HepG2 (cell line): ENCODE results near the gene KBTBD13. TPM values are rescaled to one million over a fixed set of nuclear protein-coding genes. Genes with fewer than 3 reads are reported as not detected.
"Not testable (repeated sequence)": the region's sequence is repeated elsewhere in the genome, so short reads cannot be mapped to it uniquely, and the experiment has no call there.

ENCODE experiments used
- ATAC-seq: fragments of 200-7000 bp; cut with Tn5 transposase; 3 replicates; pipeline ENCODE4 v1.9.1; 2020; ENCODE audit warnings: mild to moderate bottlenecking, moderate library complexity
- BruUV-seq: library from RNA; stranded (reverse); fragments of 400-500 nt; replicated peaks from 2 replicates; lab custom pipeline; 2021; lab: Mats Ljungman, UMichigan
- CTCF ChIA-PET: fragments of 300-600 bp; formaldehyde crosslinking; extraction: SDS; loops from one replicate; lab custom pipeline; 2021; ENCODE audit warnings: low total read pairs, inconsistent platforms, low intra/inter-chr PET ratio; lab: Yijun Ruan, JAX
- POLR2A ChIA-PET: fragments of 350-600 bp; sonication (Branson Sonifier 250); formaldehyde crosslinking; loops from one replicate; lab custom pipeline; 2020; ENCODE audit warnings: antibody characterized with exemption, inconsistent platforms; lab: Yijun Ruan, JAX
- DNase-seq: peaks from one replicate; pipeline ENCODE4 v3.0.0-alpha.2; 2015; ENCODE audit warnings: low spot score
- FAIRE-seq: peaks from 3 replicates; lab custom pipeline; 2011; peaks lifted over from hg19 to GRCh38; lab: Jason Lieb, UNC
- H2AFZ ChIP-seq: one replicate; pipeline ENCODE4 v1.6.1; 2011; ENCODE audit warnings: low read length, inconsistent platforms
- H3K27ac ChIP-seq: fragments of 300-600 bp; 3 replicates; pipeline ENCODE4 v1.8.0; 2011; ENCODE audit warnings: mixed run types, mild to moderate bottlenecking, mixed read lengths, low read length, inconsistent platforms; ENCODE audit not compliant: insufficient read depth; ENCODE audit errors: extremely low read length
- H3K27me3 ChIP-seq, 2 experiments: fragments of 200-600 bp in 1 of 2; 2 replicates in 1 of 2; 3 replicates in 1 of 2; pipeline versions ENCODE4 v1.6.0 to v1.8.0; 2011; ENCODE audit warnings: low read length in 2 of 2, mild to moderate bottlenecking in 2 of 2, moderate library complexity in 2 of 2, inconsistent platforms in 1 of 2; ENCODE audit not compliant: insufficient read depth in 2 of 2, control insufficient read depth in 1 of 2
- H3K36me3 ChIP-seq, 2 experiments: fragments of 200-600 bp in 1 of 2; replicated peaks in 1 of 2; 2 replicates in 1 of 2; 3 replicates in 1 of 2; pipeline versions ENCODE4 v1.5.1 to v1.8.0; 2011; ENCODE audit warnings: low read length in 2 of 2, inconsistent platforms in 1 of 2; ENCODE audit not compliant: insufficient read depth in 2 of 2, control insufficient read depth in 1 of 2
- H3K4me1 ChIP-seq: 2 replicates; pipeline ENCODE4 v1.5.1; 2012; ENCODE audit warnings: low read length, inconsistent platforms; ENCODE audit not compliant: insufficient read depth
- H3K4me2 ChIP-seq: 2 replicates; pipeline ENCODE4 v1.6.0; 2011; ENCODE audit warnings: low read depth, low read length, inconsistent platforms
- H3K4me3 ChIP-seq, 3 experiments: fragments of 200-600 bp in 1 of 3; sonication (generic), shearing (Covaris generic) in 1 of 3; replicated peaks in 1 of 3; 2 replicates each; pipeline ENCODE4 v1.5.1; 2011 to 2016; ENCODE audit warnings: low read length in 3 of 3, inconsistent platforms in 2 of 3, low read depth in 2 of 3, mild to moderate bottlenecking in 2 of 3, control low read depth in 1 of 3, mixed read lengths in 1 of 3; ENCODE audit not compliant: insufficient read depth in 1 of 3
- H3K79me2 ChIP-seq: one replicate; pipeline ENCODE4 v1.6.1; 2011; ENCODE audit warnings: low read length, inconsistent platforms; ENCODE audit not compliant: insufficient read depth
- H3K9ac ChIP-seq: 2 replicates; pipeline ENCODE4 v1.6.0; 2011; ENCODE audit warnings: mild to moderate bottlenecking, low read depth, low read length, inconsistent platforms; ENCODE audit not compliant: insufficient read depth
- H3K9me3 ChIP-seq: 2 replicates; pipeline ENCODE4 v1.5.1; 2012; ENCODE audit warnings: mild to moderate bottlenecking, low read length
- H4K20me1 ChIP-seq: 2 replicates; pipeline ENCODE4 v1.6.0; 2011; ENCODE audit warnings: inconsistent platforms, mild to moderate bottlenecking, low read length, moderate library complexity; ENCODE audit not compliant: insufficient read depth
- JUN ChIP-seq: sonication (generic); formaldehyde crosslinking; IDR thresholded peaks from 2 replicates; pipeline ENCODE4 v1.4.0; 2020; ENCODE audit warnings: mild to moderate bottlenecking, missing genetic modification reagents
- JUNB ChIP-seq: sonication (generic); formaldehyde crosslinking; IDR thresholded peaks from 2 replicates; pipeline ENCODE4 v1.8.0; 2022; ENCODE audit warnings: missing genetic modification reagents, mild to moderate bottlenecking, borderline replicate concordance
- KAT7 ChIP-seq: IDR thresholded peaks from 2 replicates; pipeline ENCODE4 v1.6.1; 2018; ENCODE audit warnings: borderline replicate concordance, missing compliant biosample characterization
- NR2F6 ChIP-seq, 2 experiments: IDR thresholded peaks; 2 replicates each; pipeline ENCODE4 v1.6.1; 2016; ENCODE audit warnings: antibody characterized with exemption in 1 of 2, mild to moderate bottlenecking in 1 of 2
- THYN1 ChIP-seq: sonication (generic); formaldehyde crosslinking; IDR thresholded peaks from 2 replicates; pipeline ENCODE4 v1.8.1; 2023; ENCODE audit warnings: low read depth, mild to moderate bottlenecking, moderate library complexity, missing genetic modification reagents, borderline replicate concordance
- ZMAT3 ChIP-seq: sonication (generic); formaldehyde crosslinking; conservative IDR thresholded peaks from 2 replicates; pipeline ENCODE4 v1.7.0; 2021; ENCODE audit warnings: missing genetic modification reagents
- ZNF737 ChIP-seq: sonication (generic); formaldehyde crosslinking; IDR thresholded peaks from 2 replicates; pipeline ENCODE4 v1.5.0; 2020; ENCODE audit warnings: missing genetic modification reagents, mild to moderate bottlenecking, borderline replicate concordance
- ZSCAN22 ChIP-seq: sonication (generic); formaldehyde crosslinking; IDR thresholded peaks from 2 replicates; pipeline ENCODE4 v1.4.0; 2020; ENCODE audit warnings: mild to moderate bottlenecking, missing genetic modification reagents
- WGBS: methylation state at CpG from one replicate; pipeline ENCODE4 v1.1.6; 2017; ENCODE audit warnings: low lambda C conversion rate; 5-methylcytosine and 5-hydroxymethylcytosine counted together
- in situ Hi-C: cut with HindIII; loops from 2 replicates; pipeline ENCODE4 v1.10.0; 2017; ENCODE audit warnings: low pct_unique_long_range_greater_than_20kb; ENCODE audit not compliant: extremely low pct_ligation_motif_present
- intact Hi-C: fragments of 100-400 bp; cut with micrococcal nuclease; formaldehyde crosslinking; loops from one replicate; pipeline ENCODE4 v1.10.0; 2022; ENCODE audit not compliant: unreplicated experiment
- polyA plus RNA-seq, 8 experiments: library from polyadenylated mRNA; depleted of rRNA in 3 of 8; stranded (reverse) in 7 of 8; unstranded in 1 of 8; fragments of >200 nt; fragmentation: Illumina TruSeq in 4 of 8; extraction: Trizol in 4 of 8; gene quantifications; 2 replicates each; pipeline versions ENCODE4 v1.2.1 to v1.2.3, GENCODE V29; 2011 to 2016; ENCODE audit warnings: low read depth in 4 of 8, missing spikeins in 1 of 8, mixed read lengths in 1 of 8; ENCODE audit not compliant: insufficient read depth in 1 of 8
- total RNA-seq, 5 experiments: library from RNA; depleted of rRNA; stranded (reverse); fragments of >200 nt; fragmentation: Illumina TruSeq; extraction: Trizol; gene quantifications; 2 replicates each; pipeline ENCODE4 v1.2.3, GENCODE V29; 2016; ENCODE audit warnings: low read depth in 1 of 5
- TF ChIP-seq, protein P1 (sequence below): sonication (generic); formaldehyde crosslinking; conservative IDR thresholded peaks from 2 replicates; pipeline ENCODE4 v1.5.0; 2020; ENCODE audit warnings: missing genetic modification reagents
- TF ChIP-seq, protein P2 (sequence below): sonication (generic); formaldehyde crosslinking; IDR thresholded peaks from 2 replicates; pipeline ENCODE4 v1.5.0; 2020; ENCODE audit warnings: mild to moderate bottlenecking, missing genetic modification reagents
- TF ChIP-seq, protein P3 (sequence below): sonication (generic); formaldehyde crosslinking; IDR thresholded peaks from 2 replicates; pipeline ENCODE4 v1.4.0; 2020; ENCODE audit warnings: missing genetic modification reagents

KBTBD13 gene
- total and polyA plus RNA-seq, 2 of the 13 experiments (the other 11 are each of a cell fraction or from before 2014, with no cell fraction given), result not detected

- TF ChIP-seq JUNB (CRISPR knock-in tag), result no peak
- TF ChIP-seq THYN1, result no peak
- TF ChIP-seq, protein P1, sequence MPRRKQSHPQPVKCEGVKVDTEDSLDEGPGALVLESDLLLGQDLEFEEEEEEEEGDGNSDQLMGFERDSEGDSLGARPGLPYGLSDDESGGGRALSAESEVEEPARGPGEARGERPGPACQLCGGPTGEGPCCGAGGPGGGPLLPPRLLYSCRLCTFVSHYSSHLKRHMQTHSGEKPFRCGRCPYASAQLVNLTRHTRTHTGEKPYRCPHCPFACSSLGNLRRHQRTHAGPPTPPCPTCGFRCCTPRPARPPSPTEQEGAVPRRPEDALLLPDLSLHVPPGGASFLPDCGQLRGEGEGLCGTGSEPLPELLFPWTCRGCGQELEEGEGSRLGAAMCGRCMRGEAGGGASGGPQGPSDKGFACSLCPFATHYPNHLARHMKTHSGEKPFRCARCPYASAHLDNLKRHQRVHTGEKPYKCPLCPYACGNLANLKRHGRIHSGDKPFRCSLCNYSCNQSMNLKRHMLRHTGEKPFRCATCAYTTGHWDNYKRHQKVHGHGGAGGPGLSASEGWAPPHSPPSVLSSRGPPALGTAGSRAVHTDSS (CRISPR knock-in tag), result no peak
- TF ChIP-seq NR2F6 (IDR thresholded peaks at IDR 0.05), result no peak
- no peak for TF ChIP-seq NR2F6 (CRISPR knock-in tag; IDR thresholded peaks at IDR 0.05)
- no peak for TF ChIP-seq ZSCAN22 (CRISPR knock-in tag)
- TF ChIP-seq, protein P2, sequence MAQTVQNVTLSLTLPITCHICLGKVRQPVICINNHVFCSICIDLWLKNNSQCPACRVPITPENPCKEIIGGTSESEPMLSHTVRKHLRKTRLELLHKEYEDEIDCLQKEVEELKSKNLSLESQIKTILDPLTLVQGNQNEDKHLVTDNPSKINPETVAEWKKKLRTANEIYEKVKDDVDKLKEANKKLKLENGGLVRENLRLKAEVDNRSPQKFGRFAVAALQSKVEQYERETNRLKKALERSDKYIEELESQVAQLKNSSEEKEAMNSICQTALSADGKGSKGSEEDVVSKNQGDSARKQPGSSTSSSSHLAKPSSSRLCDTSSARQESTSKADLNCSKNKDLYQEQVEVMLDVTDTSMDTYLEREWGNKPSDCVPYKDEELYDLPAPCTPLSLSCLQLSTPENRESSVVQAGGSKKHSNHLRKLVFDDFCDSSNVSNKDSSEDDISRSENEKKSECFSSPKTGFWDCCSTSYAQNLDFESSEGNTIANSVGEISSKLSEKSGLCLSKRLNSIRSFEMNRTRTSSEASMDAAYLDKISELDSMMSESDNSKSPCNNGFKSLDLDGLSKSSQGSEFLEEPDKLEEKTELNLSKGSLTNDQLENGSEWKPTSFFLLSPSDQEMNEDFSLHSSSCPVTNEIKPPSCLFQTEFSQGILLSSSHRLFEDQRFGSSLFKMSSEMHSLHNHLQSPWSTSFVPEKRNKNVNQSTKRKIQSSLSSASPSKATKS (CRISPR knock-in tag), result no peak
- TF ChIP-seq, protein P3, sequence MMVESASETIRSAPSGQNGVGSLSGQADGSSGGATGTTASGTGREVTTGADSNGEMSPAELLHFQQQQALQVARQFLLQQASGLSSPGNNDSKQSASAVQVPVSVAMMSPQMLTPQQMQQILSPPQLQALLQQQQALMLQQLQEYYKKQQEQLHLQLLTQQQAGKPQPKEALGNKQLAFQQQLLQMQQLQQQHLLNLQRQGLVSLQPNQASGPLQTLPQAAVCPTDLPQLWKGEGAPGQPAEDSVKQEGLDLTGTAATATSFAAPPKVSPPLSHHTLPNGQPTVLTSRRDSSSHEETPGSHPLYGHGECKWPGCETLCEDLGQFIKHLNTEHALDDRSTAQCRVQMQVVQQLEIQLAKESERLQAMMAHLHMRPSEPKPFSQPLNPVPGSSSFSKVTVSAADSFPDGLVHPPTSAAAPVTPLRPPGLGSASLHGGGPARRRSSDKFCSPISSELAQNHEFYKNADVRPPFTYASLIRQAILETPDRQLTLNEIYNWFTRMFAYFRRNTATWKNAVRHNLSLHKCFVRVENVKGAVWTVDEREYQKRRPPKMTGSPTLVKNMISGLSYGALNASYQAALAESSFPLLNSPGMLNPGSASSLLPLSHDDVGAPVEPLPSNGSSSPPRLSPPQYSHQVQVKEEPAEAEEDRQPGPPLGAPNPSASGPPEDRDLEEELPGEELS (CRISPR knock-in tag), result no peak
- TF ChIP-seq KAT7 (CRISPR knock-in tag), result no peak
- TF ChIP-seq JUN (CRISPR knock-in tag), result no peak
- no peak for TF ChIP-seq ZMAT3 (CRISPR knock-in tag)
- TF ChIP-seq ZNF737, result no peak
These were observed 22.8 kb downstream of the KBTBD13 start (continued) for GRCh38 chr15:65099336-65099735.

- H3K9me3 ChIP-seq, H3K79me2 ChIP-seq, intact Hi-C loops, H3K27me3 ChIP-seq, POLR2A ChIA-PET, H4K20me1 ChIP-seq, in situ Hi-C loops, H2AFZ ChIP-seq, ATAC-seq, FAIRE-seq, H3K4me2 ChIP-seq, DNase-seq, BruUV-seq, H3K9ac ChIP-seq, H3K27ac ChIP-seq, H3K4me3 ChIP-seq: not testable (repeated sequence)
- CTCF ChIA-PET, result interaction anchor here (3.4 kb wide), 1 partner anchor 67 kb away, joined by 56 read pairs; no protein-coding TSS in a partner anchor
- Histone ChIP-seq H3K36me3 (peaks cover 6 to 13% of the 10 kb centered on the region in 2 experiments; a peak in 4 of 5 replicates), H3K4me1 (peaks cover 12% of the 10 kb centered on the region)
- 96% methylated on average over 10 of the region's 10 CpGs for WGBS
These were observed 23.3 kb downstream of the KBTBD13 start for GRCh38 chr15:65099801-65100200.
